Measurements from ENCODE around the gene NPTXR. TPM values are rescaled to one million over a fixed set of nuclear protein-coding genes. Genes with fewer than 3 reads are reported as not detected.

Gene NPTXR
- total and polyA plus RNA-seq, 10 of the 15 experiments (the other 5 are each of a cell fraction or from before 2014, with no cell fraction given) = 0.02 to 0.38 (median 0.07) TPM; not detected in 2

- intact Hi-C loops (cut with micrococcal nuclease; ENCODE audit: unreplicated experiment) = no loop called here
- FAIRE-seq (no peak), DNase-seq (ENCODE audit: low read depth, low spot score) (no peak), ATAC-seq (peak; percentile 12)
- Histone ChIP-seq H3K9me3 (replicated peaks; ENCODE audit: control insufficient read depth, insufficient read depth, low read length) (no peaks in the 10 kb centered on the region), H4K20me1 (ENCODE audit: control insufficient read depth, insufficient read depth) (no peaks in the 10 kb centered on the region), H2AFZ (ENCODE audit: control insufficient read depth, low read depth, low read length) (no peak overlapping the region), H3K4me2 (ENCODE audit: control insufficient read depth, insufficient read depth) (no peak overlapping the region), H3K27ac (ENCODE audit: control insufficient read depth, insufficient read depth) (no peak overlapping the region), H3K27me3 (replicated peaks in 1 of 2; ENCODE audit: control insufficient read depth in 2 of 2, insufficient read depth in 2 of 2, low read length in 1 of 2) (no peaks in the 10 kb centered on the region), H3K4me1 (ENCODE audit: control insufficient read depth, insufficient read depth, low read length) (no peaks in the 10 kb centered on the region), H3K4me3 (no peak overlapping the region), H3K79me2 (ENCODE audit: control insufficient read depth, insufficient read depth, low read length) (no peaks in the 10 kb centered on the region), H3K9ac (ENCODE audit: control insufficient read depth, insufficient read depth, low read length) (no peak overlapping the region), H3K36me3 (ENCODE audit: control insufficient read depth in 2 of 2, insufficient read depth in 2 of 2, low read length in 1 of 2) (peaks cover 5% of the 10 kb centered on the region in 2 experiments; a peak in 2 of 4 replicates)
- no TSS peak for BruUV-seq (replicated peaks)
- WGBS (ENCODE audit: insufficient coverage, insufficient replicate concordance, low lambda C conversion rate, missing lambda C conversion rate) = 92% methylated on average over 20 of the region's 23 CpGs
- ChIA-PET POLR2A (no interaction called here), SMC1A (ENCODE audit: uncharacterized antibody, unreplicated experiment) (no interaction called here), RAD21 (ENCODE audit: unreplicated experiment) (interaction anchor here (1.2 kb wide), 1 partner anchor 13 kb away, joined by 3 read pairs; no protein-coding TSS in a partner anchor), CTCF (interaction anchor here (0.8 kb wide), 1 partner anchor 39 kb away, joined by 3 read pairs; no protein-coding TSS in a partner anchor)
- TF ChIP-seq SUZ12 (IDR thresholded peaks at IDR 0.05; ENCODE audit: unreplicated experiment) = no peak
- peak; percentile 46 for TF ChIP-seq POLR2A (IDR thresholded peaks at IDR 0.05; ENCODE audit: low read depth, low read length)
- TF ChIP-seq WRNIP1 (IDR thresholded peaks at IDR 0.05; ENCODE audit: borderline replicate concordance, low read depth, low read length) = no peak
- peak; percentile 13; the same call in 1 of the 2 replicates for TF ChIP-seq MTA3 (IDR thresholded peaks at IDR 0.05; ENCODE audit: borderline replicate concordance, low read length)
- in situ Hi-C loops (cut with MboI) = no loop called here
These were observed 16.7 kb upstream of the NPTXR start for GRCh38 chr22:38860283-38861169.

- H3K9ac ChIP-seq (ENCODE audit: control insufficient read depth, insufficient read depth, low read length) = no peak overlapping the region
- no peak overlapping the region for H2AFZ ChIP-seq (ENCODE audit: control insufficient read depth, low read depth, low read length)
- no TSS peak for BruUV-seq (replicated peaks)
- no peaks in the 10 kb centered on the region for H3K9me3 ChIP-seq (replicated peaks; ENCODE audit: control insufficient read depth, insufficient read depth, low read length)
- no peak overlapping the region for H3K4me3 ChIP-seq
- no peaks in the 10 kb centered on the region for H3K79me2 ChIP-seq (ENCODE audit: control insufficient read depth, insufficient read depth, low read length)
- no peaks in the 10 kb centered on the region for H4K20me1 ChIP-seq (ENCODE audit: control insufficient read depth, insufficient read depth)
- POLR2A ChIA-PET = interaction anchor here (0.5 kb wide), 1 partner anchor 116 kb away, joined by 3 read pairs; no protein-coding TSS in a partner anchor
- intact Hi-C loops (cut with micrococcal nuclease; ENCODE audit: unreplicated experiment) (loop anchor here (5.0 kb wide), 1 partner anchor 92 kb away; no protein-coding TSS in a partner anchor), in situ Hi-C loops (cut with MboI) (no loop called here)
- CTCF ChIA-PET = no interaction called here
- no peaks in the 10 kb centered on the region for H3K36me3 ChIP-seq (ENCODE audit: control insufficient read depth in 2 of 2, insufficient read depth in 2 of 2, low read length in 1 of 2)
- RAD21 ChIA-PET (ENCODE audit: unreplicated experiment) = no interaction called here
- DNase-seq (ENCODE audit: low read depth, low spot score) = no peak
- 60% methylated on average over 14 of the region's 14 CpGs for WGBS (ENCODE audit: insufficient coverage, insufficient replicate concordance, low lambda C conversion rate, missing lambda C conversion rate)
- H3K4me2 ChIP-seq (ENCODE audit: control insufficient read depth, insufficient read depth) = no peak overlapping the region
- no peak overlapping the region for H3K27ac ChIP-seq (ENCODE audit: control insufficient read depth, insufficient read depth)
- H3K4me1 ChIP-seq (ENCODE audit: control insufficient read depth, insufficient read depth, low read length) = no peaks in the 10 kb centered on the region
- FAIRE-seq = no peak
- no peaks in the 10 kb centered on the region for H3K27me3 ChIP-seq (replicated peaks in 1 of 2; ENCODE audit: control insufficient read depth in 2 of 2, insufficient read depth in 2 of 2, low read length in 1 of 2)
- TF ChIP-seq MLLT1 (IDR thresholded peaks at IDR 0.05) (no peak), RELA (IDR thresholded peaks at IDR 0.05; ENCODE audit: borderline replicate concordance, partially characterized antibody) (no peak), POLR2AphosphoS2 (IDR thresholded peaks at IDR 0.05; ENCODE audit: low read depth, low read length) (peak; percentile 41; the same call in 1 of the 2 replicates), POLR2A (IDR thresholded peaks at IDR 0.05; ENCODE audit: low read depth, low read length) (peak; percentile 61; the same call in 1 of the 2 replicates)
- SMC1A ChIA-PET (ENCODE audit: uncharacterized antibody, unreplicated experiment) = no interaction called here
- no peak; the same call in 2 of the 3 replicates for ATAC-seq
These were observed 15.9 kb upstream of the NPTXR start for GRCh38 chr22:38859581-38860282.

All from GM12878 (cell line).